ENCODE data around the gene RBFOX2. TPM values are rescaled to one million over a fixed set of nuclear protein-coding genes. Genes with fewer than 3 reads are reported as not detected.

RBFOX2 gene
- total and polyA plus RNA-seq, 2 donors (not counting 1 experiment from before 2014, with no cell fraction given) = not detected

DNA sequence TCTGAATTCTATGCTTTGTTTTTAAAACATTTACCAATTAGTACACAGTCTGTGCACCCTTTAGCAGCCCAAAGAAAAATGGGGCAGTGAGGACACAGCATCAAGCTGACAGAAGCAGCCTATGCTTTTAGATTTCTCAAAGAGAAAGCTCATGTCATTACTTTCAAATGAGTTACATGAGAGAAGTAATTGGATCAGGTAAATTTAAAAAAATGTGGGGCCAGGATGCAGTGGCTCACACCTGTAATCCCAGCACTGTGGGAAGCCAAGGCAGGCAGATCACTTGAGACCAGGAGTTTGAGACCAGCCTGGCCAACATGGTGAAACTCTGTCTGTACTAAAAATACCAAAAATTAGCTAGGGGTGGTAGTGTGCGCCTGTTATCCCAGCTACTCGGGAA, 253.3 kb downstream of the RBFOX2 start:
- TF ChIP-seq, protein P1, sequence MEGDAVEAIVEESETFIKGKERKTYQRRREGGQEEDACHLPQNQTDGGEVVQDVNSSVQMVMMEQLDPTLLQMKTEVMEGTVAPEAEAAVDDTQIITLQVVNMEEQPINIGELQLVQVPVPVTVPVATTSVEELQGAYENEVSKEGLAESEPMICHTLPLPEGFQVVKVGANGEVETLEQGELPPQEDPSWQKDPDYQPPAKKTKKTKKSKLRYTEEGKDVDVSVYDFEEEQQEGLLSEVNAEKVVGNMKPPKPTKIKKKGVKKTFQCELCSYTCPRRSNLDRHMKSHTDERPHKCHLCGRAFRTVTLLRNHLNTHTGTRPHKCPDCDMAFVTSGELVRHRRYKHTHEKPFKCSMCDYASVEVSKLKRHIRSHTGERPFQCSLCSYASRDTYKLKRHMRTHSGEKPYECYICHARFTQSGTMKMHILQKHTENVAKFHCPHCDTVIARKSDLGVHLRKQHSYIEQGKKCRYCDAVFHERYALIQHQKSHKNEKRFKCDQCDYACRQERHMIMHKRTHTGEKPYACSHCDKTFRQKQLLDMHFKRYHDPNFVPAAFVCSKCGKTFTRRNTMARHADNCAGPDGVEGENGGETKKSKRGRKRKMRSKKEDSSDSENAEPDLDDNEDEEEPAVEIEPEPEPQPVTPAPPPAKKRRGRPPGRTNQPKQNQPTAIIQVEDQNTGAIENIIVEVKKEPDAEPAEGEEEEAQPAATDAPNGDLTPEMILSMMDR (IDR thresholded peaks at IDR 0.05) = no peak
- no peak for TF ChIP-seq EZH2 (IDR thresholded peaks at IDR 0.05; ENCODE audit: borderline replicate concordance, insufficient read depth, low read depth, low read length, poor library complexity, severe bottlenecking)
- 100% methylated on average over 1 of the region's 2 CpGs for WGBS (ENCODE audit: insufficient coverage)
- Mint-ChIP-seq H3K27me3 (peaks cover 19% of the 10 kb centered on the region), H3K4me1 (no peaks in the 10 kb centered on the region), H3K9me3 (ENCODE audit: insufficient read depth) (no peaks in the 10 kb centered on the region), H3K27ac (no peak overlapping the region), H3K4me3 (no peak overlapping the region)
- Histone ChIP-seq H2AFZ (ENCODE audit: insufficient read depth, low read depth, low read length, poor library complexity, severe bottlenecking) (no peak overlapping the region), H3K4me1 (ENCODE audit: control insufficient read depth in 2 of 2, insufficient read depth in 2 of 2, low read length in 2 of 2) (no peaks in the 10 kb centered on the region), H3K9ac (ENCODE audit: low read length) (no peak overlapping the region), H3K9me3 (ENCODE audit: control extremely low read depth in 1 of 3, control insufficient read depth in 2 of 3, insufficient read depth in 1 of 3, low read length in 2 of 3) (no peaks in the 10 kb centered on the region), H3K36me3 (replicated peaks in 1 of 2; ENCODE audit: control extremely low read depth in 1 of 2, control insufficient read depth in 1 of 2, extremely low read depth in 1 of 2, insufficient read depth in 2 of 2, low read length in 1 of 2) (no peaks in the 10 kb centered on the region), H3K27ac (ENCODE audit: low read length in 2 of 2) (no peak overlapping the region), H4K20me1 (ENCODE audit: control insufficient read depth, insufficient read depth, low read length, poor library complexity, severe bottlenecking) (no peaks in the 10 kb centered on the region), H3K27me3 (replicated peaks in 1 of 4; ENCODE audit: control extremely low read depth in 1 of 4, control insufficient read depth in 3 of 4, insufficient read depth in 4 of 4, low read length in 3 of 4) (peaks cover 0 to 18% (median 0%) of the 10 kb centered on the region in 4 experiments), H3K4me2 (replicated peaks; ENCODE audit: low read depth, low read length, poor library complexity, severe bottlenecking) (no peak overlapping the region), H3K4me3 (ENCODE audit: control extremely low read depth in 1 of 5, extremely low read depth in 1 of 5, insufficient read depth in 1 of 5, low read depth in 2 of 5, low read length in 4 of 5) (no peak overlapping the region), H3K79me2 (ENCODE audit: control insufficient read depth, insufficient read depth, low read length) (no peaks in the 10 kb centered on the region)
- ChIA-PET CTCF (no interaction called here), POLR2A (no interaction called here)
- ATAC-seq (ENCODE audit: low read depth) (no peak), DNase-seq (no peak)
- intact Hi-C loops (cut with micrococcal nuclease) = no loop called here

DNA sequence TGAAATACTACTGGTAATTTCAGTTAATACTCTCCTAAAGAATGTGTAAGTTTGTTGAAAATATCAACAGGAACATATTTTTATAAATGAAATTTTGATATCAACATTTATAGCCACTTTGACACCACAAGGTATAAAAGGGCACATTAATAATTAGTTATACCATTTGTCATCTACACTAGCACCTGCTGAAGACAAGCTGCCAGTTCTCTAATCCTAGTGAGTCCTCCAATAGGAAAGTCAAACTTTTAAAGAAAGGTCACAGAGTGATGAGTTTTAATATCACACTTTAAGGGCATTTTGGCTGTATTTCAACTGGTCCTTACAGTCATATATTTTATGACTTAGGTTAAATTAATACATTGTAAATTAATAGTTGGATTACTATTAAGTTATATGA, 258.6 kb downstream of the RBFOX2 start:
- Histone ChIP-seq H3K27ac (ENCODE audit: low read length in 2 of 2) (no peak overlapping the region), H3K4me1 (ENCODE audit: control insufficient read depth in 2 of 2, insufficient read depth in 2 of 2, low read length in 2 of 2) (no peaks in the 10 kb centered on the region)

More for the DNA sequence above, 258.6 kb downstream of the RBFOX2 start:
- Histone ChIP-seq H3K9ac (ENCODE audit: low read length) (no peak overlapping the region), H2AFZ (ENCODE audit: insufficient read depth, low read depth, low read length, poor library complexity, severe bottlenecking) (no peak overlapping the region), H3K4me3 (ENCODE audit: control extremely low read depth in 1 of 5, extremely low read depth in 1 of 5, insufficient read depth in 1 of 5, low read depth in 2 of 5, low read length in 4 of 5) (no peak overlapping the region), H3K9me3 (ENCODE audit: control extremely low read depth in 1 of 3, control insufficient read depth in 2 of 3, insufficient read depth in 1 of 3, low read length in 2 of 3) (no peaks in the 10 kb centered on the region), H3K36me3 (replicated peaks in 1 of 2; ENCODE audit: control extremely low read depth in 1 of 2, control insufficient read depth in 1 of 2, extremely low read depth in 1 of 2, insufficient read depth in 2 of 2, low read length in 1 of 2) (no peaks in the 10 kb centered on the region), H4K20me1 (ENCODE audit: control insufficient read depth, insufficient read depth, low read length, poor library complexity, severe bottlenecking) (no peaks in the 10 kb centered on the region), H3K27me3 (replicated peaks in 1 of 4; ENCODE audit: control extremely low read depth in 1 of 4, control insufficient read depth in 3 of 4, insufficient read depth in 4 of 4, low read length in 3 of 4) (peaks cover 0 to 20% (median 6%) of the 10 kb centered on the region in 4 experiments), H3K79me2 (ENCODE audit: control insufficient read depth, insufficient read depth, low read length) (no peaks in the 10 kb centered on the region), H3K4me2 (replicated peaks; ENCODE audit: low read depth, low read length, poor library complexity, severe bottlenecking) (no peak overlapping the region)
- Mint-ChIP-seq H3K27ac (no peak overlapping the region), H3K27me3 (peaks cover 25% of the 10 kb centered on the region), H3K4me1 (no peaks in the 10 kb centered on the region), H3K4me3 (no peak overlapping the region), H3K9me3 (ENCODE audit: insufficient read depth) (no peaks in the 10 kb centered on the region)
- TF ChIP-seq EZH2 (IDR thresholded peaks at IDR 0.05; ENCODE audit: borderline replicate concordance, insufficient read depth, low read depth, low read length, poor library complexity, severe bottlenecking) = no peak
- TF ChIP-seq, protein P1 (IDR thresholded peaks at IDR 0.05) = no peak
- no peak for DNase-seq
- ChIA-PET CTCF (interaction anchor here (0.6 kb wide), 1 partner anchor 20 kb away, joined by 3 read pairs; no protein-coding TSS in a partner anchor), POLR2A (no interaction called here)
- intact Hi-C loops (cut with micrococcal nuclease) = no loop called here
- no peak for ATAC-seq (ENCODE audit: low read depth)

All from B cell (primary cell).